Measurements from ENCODE around the gene ZNF121. TPM values are rescaled to one million over a fixed set of nuclear protein-coding genes. Genes with fewer than 3 reads are reported as not detected.
"Not testable (repeated sequence)": the region's sequence is repeated elsewhere in the genome, so short reads cannot be mapped to it uniquely, and the experiment has no call there.

ZNF121 gene
- total RNA-seq, 1 experiment from 2014 or later: 63.9 TPM

GRCh38 chr19:9552536-9553274, 31.6 kb downstream of the ZNF121 start:
- CTCF ChIA-PET: interaction anchor here (0.6 to 1.5 kb wide), 2 partner anchors 346 to 745 kb away, joined by 4 read pairs; no protein-coding TSS in a partner anchor
- no TSS peak for BruUV-seq (replicated peaks)
- no peak overlapping the region for H3K4me3 Mint-ChIP-seq (ENCODE audit: unreplicated experiment)
- H3K9me3 Mint-ChIP-seq (ENCODE audit: unreplicated experiment): peaks cover 15% of the 10 kb centered on the region
- intact Hi-C loops (cut with micrococcal nuclease): no loop called here
- H3K27me3 Mint-ChIP-seq (ENCODE audit: insufficient read depth, unreplicated experiment): no peaks in the 10 kb centered on the region
- no peaks in the 10 kb centered on the region for H3K4me1 Mint-ChIP-seq (ENCODE audit: insufficient read depth, unreplicated experiment)
- TF ChIP-seq CTCF (IDR thresholded peaks at IDR 0.05; ENCODE audit: unreplicated experiment): no peak
- H3K36me3 Mint-ChIP-seq (ENCODE audit: insufficient read depth, unreplicated experiment): peaks cover 7% of the 10 kb centered on the region
- POLR2A ChIA-PET: interaction anchor here (0.7 kb wide), 2 partner anchors 11 to 15 kb away, joined by 3 read pairs; no protein-coding TSS in a partner anchor
- H3K27ac Mint-ChIP-seq (ENCODE audit: low read depth, unreplicated experiment): no peak overlapping the region
- DNase-seq (ENCODE audit: unreplicated experiment): no peak

- ChIA-PET CTCF (interaction anchor here (0.6 to 0.7 kb wide), 2 partner anchors 239 to 278 kb away, joined by 4 to 7 read pairs; no protein-coding TSS in a partner anchor), POLR2A (interaction anchor here (1.5 kb wide), 1 partner anchor 10 kb away, joined by 5 read pairs; no protein-coding TSS in a partner anchor)
- BruUV-seq (replicated peaks): no TSS peak
- H3K9me3 Mint-ChIP-seq (ENCODE audit: unreplicated experiment): peaks cover 15% of the 10 kb centered on the region
- no peak overlapping the region for H3K27ac Mint-ChIP-seq (ENCODE audit: low read depth, unreplicated experiment)
- H3K36me3 Mint-ChIP-seq (ENCODE audit: insufficient read depth, unreplicated experiment): no peaks in the 10 kb centered on the region
- DNase-seq (ENCODE audit: unreplicated experiment): no peak
- H3K27me3 Mint-ChIP-seq (ENCODE audit: insufficient read depth, unreplicated experiment): no peaks in the 10 kb centered on the region
- TF ChIP-seq CTCF (IDR thresholded peaks at IDR 0.05; ENCODE audit: unreplicated experiment): no peak
- no peaks in the 10 kb centered on the region for H3K4me1 Mint-ChIP-seq (ENCODE audit: insufficient read depth, unreplicated experiment)
- intact Hi-C loops (cut with micrococcal nuclease): no loop called here
- no peak overlapping the region for H3K4me3 Mint-ChIP-seq (ENCODE audit: unreplicated experiment)
Measured at GRCh38 chr19:9547870-9548269, 36.4 kb downstream of the ZNF121 start.

- H3K27me3 Mint-ChIP-seq (ENCODE audit: insufficient read depth, unreplicated experiment); BruUV-seq (replicated peaks); DNase-seq (ENCODE audit: unreplicated experiment); H3K36me3 Mint-ChIP-seq (ENCODE audit: insufficient read depth, unreplicated experiment); intact Hi-C loops (cut with micrococcal nuclease); H3K4me3 Mint-ChIP-seq (ENCODE audit: unreplicated experiment); H3K27ac Mint-ChIP-seq (ENCODE audit: low read depth, unreplicated experiment); H3K4me1 Mint-ChIP-seq (ENCODE audit: insufficient read depth, unreplicated experiment): not testable (repeated sequence)
- H3K9me3 Mint-ChIP-seq (ENCODE audit: unreplicated experiment): peaks cover 15% of the 10 kb centered on the region
- ChIA-PET POLR2A (interaction anchor here (0.6 kb wide), 1 partner anchor 11 kb away, joined by 3 read pairs; no protein-coding TSS in a partner anchor), CTCF (interaction anchor here (0.8 kb wide), 1 partner anchor 15 kb away, joined by 3 read pairs; no protein-coding TSS in a partner anchor)
Measured at GRCh38 chr19:9541281-9541680, 43.0 kb downstream of the ZNF121 start.

GRCh38 chr19:9539921-9540320, 44.4 kb downstream of the ZNF121 start:
- BruUV-seq (replicated peaks); H3K27me3 Mint-ChIP-seq (ENCODE audit: insufficient read depth, unreplicated experiment); H3K4me1 Mint-ChIP-seq (ENCODE audit: insufficient read depth, unreplicated experiment); intact Hi-C loops (cut with micrococcal nuclease); DNase-seq (ENCODE audit: unreplicated experiment); H3K27ac Mint-ChIP-seq (ENCODE audit: low read depth, unreplicated experiment); CTCF ChIA-PET: not testable (repeated sequence)
- peak overlapping the region; percentile 26 for H3K4me3 Mint-ChIP-seq (ENCODE audit: unreplicated experiment)
- POLR2A ChIA-PET: interaction anchor here (0.6 to 1.1 kb wide), 2 partner anchors 21 to 383 kb away, joined by 3 read pairs; no protein-coding TSS in a partner anchor
- H3K9me3 Mint-ChIP-seq (ENCODE audit: unreplicated experiment): peaks cover 15% of the 10 kb centered on the region
- H3K36me3 Mint-ChIP-seq (ENCODE audit: insufficient read depth, unreplicated experiment): peaks cover 14% of the 10 kb centered on the region

GRCh38 chr19:9539201-9539600, 45.1 kb downstream of the ZNF121 start:
- BruUV-seq (replicated peaks); intact Hi-C loops (cut with micrococcal nuclease); H3K4me1 Mint-ChIP-seq (ENCODE audit: insufficient read depth, unreplicated experiment); DNase-seq (ENCODE audit: unreplicated experiment); H3K27me3 Mint-ChIP-seq (ENCODE audit: insufficient read depth, unreplicated experiment); CTCF ChIA-PET: not testable (repeated sequence)
- peak overlapping the region; percentile 100 for H3K27ac Mint-ChIP-seq (ENCODE audit: low read depth, unreplicated experiment)
- peaks cover 21% of the 10 kb centered on the region for H3K36me3 Mint-ChIP-seq (ENCODE audit: insufficient read depth, unreplicated experiment)
- H3K9me3 Mint-ChIP-seq (ENCODE audit: unreplicated experiment): peaks cover 15% of the 10 kb centered on the region
- peak overlapping the region; percentile 26 for H3K4me3 Mint-ChIP-seq (ENCODE audit: unreplicated experiment)
- POLR2A ChIA-PET: interaction anchor here (1.1 kb wide), 1 partner anchor 22 kb away, joined by 3 read pairs; no protein-coding TSS in a partner anchor
